ENCODE measurements around the gene AFDN. TPM values are rescaled to one million over a fixed set of nuclear protein-coding genes. Genes with fewer than 3 reads are reported as not detected.
A peak's percentile ranks its signal among the peaks of the same experiment; 100 is the strongest.

Gene AFDN
- total RNA-seq, 2 experiments from 2014 or later, result 29.9 to 37.7 TPM

- ATAC-seq (ENCODE audit: low read depth) (no peak), DNase-seq (no peak)
- POLR2A ChIA-PET, result no interaction called here
- Mint-ChIP-seq H3K27me3 (no peaks in the 10 kb centered on the region), H3K36me3 (peaks cover 6% of the 10 kb centered on the region), H3K4me1 (no peaks in the 10 kb centered on the region), H3K4me3 (no peak overlapping the region), H3K9me3 (no peaks in the 10 kb centered on the region), H3K27ac (no peak overlapping the region)
Observed at GRCh38 chr6:167948716-167949115, 122.0 kb downstream of the AFDN start.

GRCh38 chr6:167949121-167949684 is 122.5 kb downstream of the AFDN start:
- no peaks in the 10 kb centered on the region for H3K4me1 Mint-ChIP-seq
- H3K36me3 Mint-ChIP-seq, result peaks cover 6% of the 10 kb centered on the region
- no peak overlapping the region for H3K27ac Mint-ChIP-seq
- no peak overlapping the region for H3K4me3 Mint-ChIP-seq
- ATAC-seq (ENCODE audit: low read depth) (no peak), DNase-seq (no peak)
- no peaks in the 10 kb centered on the region for H3K9me3 Mint-ChIP-seq
- H3K27me3 Mint-ChIP-seq, result no peaks in the 10 kb centered on the region
- POLR2A ChIA-PET, result no interaction called here

GRCh38 chr6:167951781-167952511 is 125.2 kb downstream of the AFDN start:
- peaks cover 7% of the 10 kb centered on the region for H3K36me3 Mint-ChIP-seq
- H3K9me3 Mint-ChIP-seq, result no peaks in the 10 kb centered on the region
- H3K4me1 Mint-ChIP-seq, result no peaks in the 10 kb centered on the region
- ATAC-seq (ENCODE audit: low read depth) (no peak), DNase-seq (no peak)
- POLR2A ChIA-PET, result no interaction called here
- H3K4me3 Mint-ChIP-seq, result no peak overlapping the region
- H3K27ac Mint-ChIP-seq, result no peak overlapping the region
- no peaks in the 10 kb centered on the region for H3K27me3 Mint-ChIP-seq

GRCh38 chr6:167952512-167952859 is 125.8 kb downstream of the AFDN start:
- Mint-ChIP-seq H3K27ac (no peak overlapping the region), H3K9me3 (no peaks in the 10 kb centered on the region), H3K27me3 (no peaks in the 10 kb centered on the region), H3K36me3 (peaks cover 7% of the 10 kb centered on the region), H3K4me1 (no peaks in the 10 kb centered on the region), H3K4me3 (no peak overlapping the region)
- POLR2A ChIA-PET, result no interaction called here
- ATAC-seq (ENCODE audit: low read depth) (no peak), DNase-seq (no peak)

GRCh38 chr6:167953551-167953950 is 126.8 kb downstream of the AFDN start:
- POLR2A ChIA-PET, result no interaction called here
- Mint-ChIP-seq H3K27ac (no peak overlapping the region), H3K27me3 (no peaks in the 10 kb centered on the region), H3K36me3 (peaks cover 5% of the 10 kb centered on the region), H3K9me3 (no peaks in the 10 kb centered on the region), H3K4me3 (no peak overlapping the region), H3K4me1 (no peaks in the 10 kb centered on the region)
- ATAC-seq (ENCODE audit: low read depth) (no peak), DNase-seq (no peak)

- POLR2A ChIA-PET, result no interaction called here
- no peaks in the 10 kb centered on the region for H3K9me3 Mint-ChIP-seq
- H3K27ac Mint-ChIP-seq, result no peak overlapping the region
- DNase-seq (no peak), ATAC-seq (ENCODE audit: low read depth) (no peak)
- no peaks in the 10 kb centered on the region for H3K4me1 Mint-ChIP-seq
- H3K36me3 Mint-ChIP-seq, result peaks cover 4% of the 10 kb centered on the region
- H3K4me3 Mint-ChIP-seq, result no peak overlapping the region
- H3K27me3 Mint-ChIP-seq, result no peaks in the 10 kb centered on the region
Observed at GRCh38 chr6:167954151-167954550, 127.4 kb downstream of the AFDN start.

- Mint-ChIP-seq H3K27me3 (no peaks in the 10 kb centered on the region), H3K4me3 (no peak overlapping the region), H3K36me3 (peaks cover 2% of the 10 kb centered on the region), H3K27ac (no peak overlapping the region), H3K9me3 (no peaks in the 10 kb centered on the region), H3K4me1 (no peaks in the 10 kb centered on the region)
- POLR2A ChIA-PET, result no interaction called here
- DNase-seq, result no peak
- ATAC-seq (ENCODE audit: low read depth), result no peak
Observed at GRCh38 chr6:167956491-167956890, 129.8 kb downstream of the AFDN start.

- no peak overlapping the region for H3K4me3 Mint-ChIP-seq
- POLR2A ChIA-PET, result no interaction called here
- no peaks in the 10 kb centered on the region for H3K27me3 Mint-ChIP-seq
- no peak for ATAC-seq (ENCODE audit: low read depth)
- no peak overlapping the region for H3K27ac Mint-ChIP-seq
- no peaks in the 10 kb centered on the region for H3K9me3 Mint-ChIP-seq
- H3K4me1 Mint-ChIP-seq, result no peaks in the 10 kb centered on the region
- H3K36me3 Mint-ChIP-seq, result peaks cover 4% of the 10 kb centered on the region
- no peak for DNase-seq
Observed at GRCh38 chr6:167956983-167957492, 130.3 kb downstream of the AFDN start.

GRCh38 chr6:167957626-167958025 is 130.9 kb downstream of the AFDN start:
- Mint-ChIP-seq H3K9me3 (no peaks in the 10 kb centered on the region), H3K4me1 (no peaks in the 10 kb centered on the region), H3K27me3 (no peaks in the 10 kb centered on the region), H3K4me3 (no peak overlapping the region), H3K36me3 (peaks cover 6% of the 10 kb centered on the region), H3K27ac (no peak overlapping the region)
- no peak for DNase-seq
- no peak for ATAC-seq (ENCODE audit: low read depth)
- POLR2A ChIA-PET, result no interaction called here

- no peak for DNase-seq
- no peaks in the 10 kb centered on the region for H3K27me3 Mint-ChIP-seq
- H3K27ac Mint-ChIP-seq, result no peak overlapping the region
- peaks cover 11% of the 10 kb centered on the region for H3K36me3 Mint-ChIP-seq
- peaks cover 4% of the 10 kb centered on the region for H3K4me1 Mint-ChIP-seq
- POLR2A ChIA-PET, result no interaction called here
- no peak overlapping the region for H3K4me3 Mint-ChIP-seq
- no peaks in the 10 kb centered on the region for H3K9me3 Mint-ChIP-seq
- no peak for ATAC-seq (ENCODE audit: low read depth)
Observed at GRCh38 chr6:167960579-167960978, 133.9 kb downstream of the AFDN start.

- POLR2A ChIA-PET, result no interaction called here
Observed at GRCh38 chr6:167962711-167963110, 136.0 kb downstream of the AFDN start.

GRCh38 chr6:167963589-167964057 is 136.9 kb downstream of the AFDN start:
- POLR2A ChIA-PET, result no interaction called here
- no peak overlapping the region for H3K4me3 Mint-ChIP-seq

More at GRCh38 chr6:167962711-167963110, 136.0 kb downstream of the AFDN start:
- DNase-seq, result no peak
- ATAC-seq (ENCODE audit: low read depth), result no peak
- Mint-ChIP-seq H3K27ac (no peak overlapping the region), H3K27me3 (no peaks in the 10 kb centered on the region), H3K9me3 (no peaks in the 10 kb centered on the region), H3K36me3 (peaks cover 18% of the 10 kb centered on the region), H3K4me3 (no peak overlapping the region), H3K4me1 (peaks cover 4% of the 10 kb centered on the region)

GRCh38 chr6:167965592-167966539 is 139.2 kb downstream of the AFDN start:
- Mint-ChIP-seq H3K9me3 (no peaks in the 10 kb centered on the region), H3K4me1 (peaks cover 4% of the 10 kb centered on the region), H3K36me3 (peaks cover 19% of the 10 kb centered on the region), H3K4me3 (no peak overlapping the region), H3K27ac (peak overlapping the region; percentile 42), H3K27me3 (no peaks in the 10 kb centered on the region)
- POLR2A ChIA-PET, result no interaction called here
- no peak for DNase-seq
- ATAC-seq (ENCODE audit: low read depth), result no peak

More at GRCh38 chr6:167963589-167964057, 136.9 kb downstream of the AFDN start:
- Mint-ChIP-seq H3K4me1 (peaks cover 4% of the 10 kb centered on the region), H3K36me3 (peaks cover 19% of the 10 kb centered on the region), H3K27ac (no peak overlapping the region), H3K9me3 (no peaks in the 10 kb centered on the region), H3K27me3 (no peaks in the 10 kb centered on the region)
- DNase-seq, result no peak
- ATAC-seq (ENCODE audit: low read depth), result no peak
